Activated CD4-positive, alpha-beta T cell treated with anti-CD3 and anti-CD28 coated beads, Interleukin-2, amount 50 U/mL, for 4 hours (primary cell): ENCODE results near the gene TRAF3.
A peak's percentile ranks its signal among the peaks of the same experiment; 100 is the strongest.

ENCODE experiments used
- DNase-seq, 2 experiments: peaks; one replicate each; pipeline ENCODE4 v3.0.0-alpha.2; 2020

The TRAF3 gene, protein sequence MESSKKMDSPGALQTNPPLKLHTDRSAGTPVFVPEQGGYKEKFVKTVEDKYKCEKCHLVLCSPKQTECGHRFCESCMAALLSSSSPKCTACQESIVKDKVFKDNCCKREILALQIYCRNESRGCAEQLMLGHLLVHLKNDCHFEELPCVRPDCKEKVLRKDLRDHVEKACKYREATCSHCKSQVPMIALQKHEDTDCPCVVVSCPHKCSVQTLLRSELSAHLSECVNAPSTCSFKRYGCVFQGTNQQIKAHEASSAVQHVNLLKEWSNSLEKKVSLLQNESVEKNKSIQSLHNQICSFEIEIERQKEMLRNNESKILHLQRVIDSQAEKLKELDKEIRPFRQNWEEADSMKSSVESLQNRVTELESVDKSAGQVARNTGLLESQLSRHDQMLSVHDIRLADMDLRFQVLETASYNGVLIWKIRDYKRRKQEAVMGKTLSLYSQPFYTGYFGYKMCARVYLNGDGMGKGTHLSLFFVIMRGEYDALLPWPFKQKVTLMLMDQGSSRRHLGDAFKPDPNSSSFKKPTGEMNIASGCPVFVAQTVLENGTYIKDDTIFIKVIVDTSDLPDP

DNA sequence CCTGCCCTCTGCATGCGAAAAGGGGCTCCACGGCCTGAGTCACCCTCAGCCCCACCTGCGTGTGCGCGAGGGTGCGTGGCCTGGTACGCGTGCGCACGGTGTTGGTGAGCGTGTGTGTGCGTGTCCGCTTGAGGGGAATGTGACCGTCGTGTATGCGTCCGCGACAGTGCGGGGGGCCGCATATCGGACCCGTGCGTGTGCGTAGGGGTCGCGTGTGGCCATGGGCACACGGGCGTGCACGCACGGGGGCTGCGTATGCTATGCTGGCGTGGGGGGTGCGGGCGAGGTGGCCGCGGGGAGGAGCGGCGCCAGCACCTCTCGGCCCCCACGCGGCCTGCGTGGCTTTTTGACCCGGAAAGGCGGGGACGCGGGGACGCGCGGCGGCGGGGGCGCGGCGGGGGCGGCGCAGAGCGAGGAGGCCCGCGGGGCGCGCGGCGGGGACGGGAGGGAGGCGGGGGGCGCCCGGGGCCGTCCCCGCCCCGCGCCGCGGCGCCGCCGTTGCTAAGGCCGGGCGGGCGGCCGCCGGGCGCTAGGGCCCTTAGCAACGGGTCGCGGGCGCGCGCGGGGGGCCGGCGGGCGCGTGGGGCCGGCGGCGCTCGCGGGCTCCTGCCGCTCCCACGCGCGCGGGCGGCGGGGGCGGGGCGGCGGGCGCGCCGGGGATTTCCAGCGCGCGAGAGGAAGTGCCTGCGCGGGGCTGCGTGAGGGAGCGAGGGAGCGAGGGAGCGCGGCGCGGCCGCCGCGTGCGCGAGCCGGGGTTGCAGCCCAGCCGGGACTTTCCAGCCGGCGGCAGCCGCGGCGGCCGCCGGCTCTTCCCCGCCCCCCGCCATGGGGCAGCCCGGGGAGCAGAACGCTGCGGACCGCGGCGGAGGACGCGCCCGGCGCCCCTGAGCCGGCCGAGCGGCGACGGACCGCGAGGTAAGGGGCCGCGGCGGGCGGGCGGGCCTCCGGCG lies at the start of gene TRAF3:
TSS of gene TRAF3 (plus strand) at position 689 of the 950 bp plus-strand sequence. CDS start 92,753 bp downstream, outside the sequence.
- DNase-seq: peak; percentile 80 to 84

DNA sequence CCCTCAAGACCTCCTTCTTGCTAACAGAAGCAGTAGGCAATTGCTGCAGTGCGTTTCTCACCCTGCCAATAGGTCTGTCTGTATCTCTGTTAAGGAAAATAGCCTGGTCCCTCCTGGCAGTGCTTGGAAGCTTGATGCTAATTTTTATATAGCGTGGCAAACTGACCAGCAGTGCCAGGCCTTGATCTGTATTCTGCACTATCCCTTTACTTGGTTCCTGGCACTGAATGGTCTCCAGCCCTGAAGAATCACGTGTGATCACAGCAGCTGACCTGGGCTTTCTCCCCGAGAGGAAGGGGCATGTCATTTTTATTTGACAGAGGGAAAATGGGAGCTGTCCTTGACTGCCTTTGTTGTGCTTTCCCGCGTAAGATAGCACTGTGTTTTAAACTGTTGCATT lies 48.7 kb upstream of the TRAF3 start:
- DNase-seq: no peak

DNA sequence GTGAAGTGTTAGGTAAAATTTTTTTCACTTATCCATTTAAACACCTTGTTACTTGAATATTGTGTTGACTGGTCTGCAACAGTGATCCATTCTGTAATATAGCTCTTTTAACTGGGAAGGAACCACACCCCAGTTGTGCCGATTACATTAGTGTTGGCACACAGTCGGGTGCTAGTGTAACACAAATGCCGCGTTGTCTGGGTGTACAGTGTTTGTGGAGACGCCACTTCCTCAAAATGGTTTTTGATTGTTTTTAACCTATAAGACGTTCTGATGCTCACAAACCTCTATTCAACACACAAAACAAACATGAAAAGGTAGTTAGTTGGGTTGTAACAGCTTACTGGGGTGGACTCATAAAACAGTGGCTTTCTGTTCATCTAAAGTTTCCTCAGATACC lies 48.0 kb upstream of the TRAF3 start:
- no peak for DNase-seq

DNA sequence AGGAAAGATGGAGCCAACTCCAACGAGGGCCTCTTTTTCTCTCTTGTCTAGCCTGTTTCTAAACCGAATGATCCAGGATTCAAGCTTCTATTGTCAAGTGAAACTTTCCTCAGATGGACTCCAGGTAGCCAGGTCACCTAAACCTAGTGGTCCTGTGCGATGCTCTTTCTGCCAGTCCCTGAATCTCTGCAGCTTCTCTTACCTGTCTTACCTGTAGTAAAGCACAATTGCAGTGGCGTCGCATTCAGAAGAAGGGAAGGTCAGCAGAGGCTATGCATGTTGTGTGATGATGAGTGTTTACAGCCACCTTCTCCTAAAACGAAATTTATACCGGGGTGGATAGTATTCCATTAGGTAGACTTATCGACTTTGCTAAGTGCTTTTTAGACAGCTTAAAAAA lies 47.4 kb upstream of the TRAF3 start:
- DNase-seq: no peak

DNA sequence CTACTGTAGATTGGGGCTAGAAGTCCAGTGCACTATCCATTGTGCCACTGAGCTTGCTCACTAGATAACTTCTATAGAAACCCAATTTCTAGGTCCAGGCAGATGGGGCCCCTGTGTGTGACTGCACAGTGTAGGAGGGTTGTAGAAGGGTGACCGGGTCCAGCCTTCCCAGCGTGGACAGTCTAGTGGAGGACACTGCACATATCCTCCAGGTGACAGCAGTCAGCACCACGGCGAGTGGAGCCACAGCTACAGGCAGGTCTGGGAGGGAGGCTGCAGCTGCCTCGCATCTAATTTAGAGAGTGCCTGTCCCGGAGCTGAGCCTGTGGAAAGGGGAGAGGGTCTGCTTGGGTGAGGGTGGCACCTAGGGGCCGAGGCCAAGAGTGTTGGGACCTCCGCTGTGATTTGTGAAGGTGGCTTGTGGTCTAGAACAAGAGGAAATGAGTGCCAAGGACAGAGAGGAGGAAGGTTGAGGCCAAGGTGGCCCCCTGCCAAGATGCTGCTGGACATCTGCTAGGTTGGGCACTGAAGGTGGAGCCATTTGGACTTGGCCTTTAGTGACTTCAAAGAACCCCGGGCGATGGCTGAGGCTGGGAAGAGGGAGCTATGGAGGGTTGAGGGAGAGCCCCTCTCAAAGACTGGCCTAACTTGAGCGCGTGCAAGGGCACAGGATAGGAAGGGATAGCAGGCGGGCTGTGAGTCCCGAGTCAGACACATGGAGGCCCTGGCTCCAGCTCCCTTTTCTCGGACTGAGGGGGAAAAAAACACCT lies 46.0 kb upstream of the TRAF3 start:
- no peak for DNase-seq

DNA sequence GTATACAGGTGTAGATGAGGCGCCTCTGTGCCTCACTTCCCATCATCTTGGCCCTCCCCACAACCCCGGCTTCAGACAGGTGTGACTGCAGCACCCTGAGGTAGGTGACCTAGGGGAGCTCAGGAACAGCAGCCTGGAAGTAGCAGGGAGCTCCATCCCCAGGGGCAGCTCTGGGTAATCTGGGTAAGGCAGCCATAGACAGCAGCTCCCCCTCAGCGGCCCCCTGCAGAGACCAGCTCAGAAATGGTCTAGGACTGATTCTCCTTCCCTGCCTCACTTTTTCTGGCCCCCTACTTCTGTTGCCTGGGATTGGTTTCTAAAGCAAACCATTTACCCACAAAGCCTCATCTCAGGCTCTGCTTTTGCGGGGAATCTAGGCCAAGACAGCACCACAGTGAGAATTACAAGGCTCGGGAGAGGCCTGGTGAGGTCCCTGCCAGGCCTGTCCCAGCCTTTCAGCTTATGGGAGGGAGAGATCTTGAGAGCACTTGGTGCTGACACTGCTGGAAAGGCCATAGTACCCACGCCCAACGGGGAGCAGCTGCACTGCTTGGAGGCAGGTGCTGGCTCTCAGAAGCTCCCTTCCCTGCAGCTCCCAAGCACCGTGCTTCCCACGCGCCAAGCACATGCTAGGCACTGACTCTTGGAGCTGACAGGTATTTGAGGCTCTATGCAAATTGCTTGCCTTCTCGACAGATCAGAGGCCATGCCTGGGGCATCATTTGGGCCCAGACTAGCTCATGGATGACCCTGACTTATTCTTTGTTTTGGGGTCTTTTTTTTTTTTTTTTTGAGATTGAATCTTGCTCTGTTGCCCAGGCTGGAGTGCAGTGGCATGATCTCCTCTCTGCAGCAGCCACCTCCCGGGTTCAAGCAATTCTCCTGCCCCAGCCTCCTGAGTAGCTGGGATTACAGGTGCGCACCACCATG lies 45.1 kb upstream of the TRAF3 start:
- DNase-seq: no peak

DNA sequence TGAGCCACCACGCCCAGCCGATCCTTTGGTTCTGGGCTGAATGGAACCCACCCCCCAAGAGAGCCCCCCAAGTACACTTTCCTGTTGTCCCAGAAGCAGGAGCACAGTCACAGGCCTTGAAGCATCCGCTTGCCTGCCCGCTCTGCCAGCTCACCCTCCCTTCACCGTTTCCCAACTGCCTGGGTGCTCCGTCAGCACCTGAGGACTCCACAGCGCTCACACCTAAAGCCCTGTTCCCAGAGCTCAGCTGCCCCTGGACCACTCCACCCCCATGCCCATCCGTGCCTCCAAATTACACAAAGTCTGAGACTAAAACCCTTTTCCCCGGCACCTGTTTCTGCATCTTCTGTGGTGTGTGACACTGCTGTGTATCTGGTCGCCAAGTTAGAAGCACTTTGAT lies 44.3 kb upstream of the TRAF3 start:
- DNase-seq: no peak

DNA sequence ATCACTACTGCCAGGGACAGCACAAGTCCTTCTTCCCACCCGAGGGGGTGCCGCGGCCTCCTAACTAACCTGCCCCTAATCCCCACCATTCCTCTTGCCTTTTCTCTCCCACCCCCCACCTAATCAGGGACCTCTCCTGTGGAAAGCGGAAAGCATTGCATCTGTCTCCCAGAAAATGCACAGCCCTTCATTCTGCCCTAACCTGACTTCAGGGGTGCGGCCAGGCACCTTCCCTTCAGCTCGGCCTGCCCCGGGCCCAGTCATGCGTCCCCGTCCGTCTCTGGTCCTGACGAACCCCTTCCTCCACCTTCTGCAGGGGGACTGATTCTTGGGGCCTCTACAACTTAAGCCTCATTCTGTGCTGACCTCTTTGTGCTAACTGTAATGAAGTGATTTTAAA lies 43.9 kb upstream of the TRAF3 start:
- no peak for DNase-seq

DNA sequence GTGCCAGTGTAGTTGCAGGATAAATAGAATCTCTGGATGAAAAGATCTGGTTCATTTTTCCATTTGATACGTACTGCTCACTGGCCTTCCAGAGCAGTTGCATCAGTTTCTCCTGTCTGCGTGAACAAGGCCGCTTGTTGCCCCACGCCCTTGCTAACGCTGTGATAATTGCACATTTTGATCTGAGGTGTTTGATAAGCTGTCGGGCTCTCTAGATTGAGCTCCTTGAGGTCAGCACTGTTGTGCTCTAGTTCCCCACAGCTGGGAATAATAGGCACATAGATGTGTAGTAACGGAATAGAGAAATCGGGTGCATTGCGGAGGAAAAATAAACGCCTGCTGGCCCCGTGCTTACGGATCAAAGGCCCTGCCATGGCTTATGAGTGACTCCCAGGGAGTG lies 42.8 kb upstream of the TRAF3 start:
- DNase-seq: no peak

DNA sequence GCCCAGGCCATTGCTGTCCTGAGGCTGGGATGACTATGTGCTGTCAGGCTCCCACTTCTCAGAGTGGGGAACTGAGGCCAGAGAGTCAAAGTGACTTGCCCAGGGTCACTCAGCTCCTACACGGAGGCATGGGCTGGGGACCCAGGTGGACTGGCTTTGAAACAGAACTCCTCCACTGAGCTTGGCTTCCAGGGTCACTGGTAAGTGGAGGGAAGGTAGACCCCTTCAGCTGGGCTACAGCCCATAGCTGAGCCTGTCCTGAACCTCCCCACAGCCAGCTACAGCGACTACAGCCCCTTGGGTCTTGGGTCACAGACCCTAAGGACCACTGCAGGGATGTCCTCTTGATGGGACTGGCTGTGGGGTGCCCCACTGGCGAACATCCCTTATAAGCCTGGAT lies 40.3 kb upstream of the TRAF3 start:
- DNase-seq: no peak

DNA sequence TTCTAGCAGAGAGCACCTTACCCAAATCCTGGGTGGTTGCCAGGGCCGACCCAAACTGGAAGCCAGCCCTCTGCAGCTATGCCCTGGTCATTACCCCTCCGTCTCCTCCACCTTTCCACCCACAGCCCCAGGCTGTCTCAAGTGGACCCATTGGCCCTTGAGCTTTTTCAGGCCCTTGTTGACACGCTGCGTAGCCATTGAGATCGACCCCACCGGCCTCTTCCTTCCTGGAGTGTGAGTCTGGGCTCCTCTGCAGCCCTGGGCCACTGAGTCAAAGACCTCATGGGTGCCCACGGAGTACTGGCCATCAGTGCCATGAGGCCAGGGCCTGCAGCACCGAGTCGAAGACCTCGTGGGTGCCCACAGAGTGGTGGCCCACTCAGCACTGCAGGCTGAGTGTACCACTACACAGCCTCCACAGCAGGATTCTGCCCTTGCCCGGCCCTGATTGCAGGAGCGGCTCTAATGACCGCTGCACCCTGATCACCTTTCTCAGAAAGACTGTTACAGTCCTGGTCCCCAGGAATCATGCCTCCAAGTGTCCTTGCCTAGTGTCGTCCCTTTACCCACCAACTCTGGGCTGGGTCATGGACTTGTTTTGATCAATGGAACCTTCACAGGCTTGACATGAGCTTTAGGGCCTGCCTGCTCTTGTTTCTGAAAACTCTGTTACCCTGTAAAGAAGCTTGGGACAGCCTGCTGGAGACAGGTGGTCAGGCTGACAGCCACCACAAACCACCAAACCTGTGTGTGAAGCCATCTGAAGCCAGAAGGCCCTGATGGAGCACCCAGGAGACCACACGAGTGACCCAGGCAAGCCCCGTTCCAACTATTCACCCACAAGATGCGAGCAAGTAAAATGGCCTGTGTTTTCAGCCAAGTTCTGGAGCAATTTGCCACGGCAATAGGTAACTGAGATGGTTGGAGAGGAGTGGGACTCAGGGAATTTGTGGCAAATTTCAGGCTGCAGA lies 39.6 kb upstream of the TRAF3 start:
- DNase-seq: no peak

DNA sequence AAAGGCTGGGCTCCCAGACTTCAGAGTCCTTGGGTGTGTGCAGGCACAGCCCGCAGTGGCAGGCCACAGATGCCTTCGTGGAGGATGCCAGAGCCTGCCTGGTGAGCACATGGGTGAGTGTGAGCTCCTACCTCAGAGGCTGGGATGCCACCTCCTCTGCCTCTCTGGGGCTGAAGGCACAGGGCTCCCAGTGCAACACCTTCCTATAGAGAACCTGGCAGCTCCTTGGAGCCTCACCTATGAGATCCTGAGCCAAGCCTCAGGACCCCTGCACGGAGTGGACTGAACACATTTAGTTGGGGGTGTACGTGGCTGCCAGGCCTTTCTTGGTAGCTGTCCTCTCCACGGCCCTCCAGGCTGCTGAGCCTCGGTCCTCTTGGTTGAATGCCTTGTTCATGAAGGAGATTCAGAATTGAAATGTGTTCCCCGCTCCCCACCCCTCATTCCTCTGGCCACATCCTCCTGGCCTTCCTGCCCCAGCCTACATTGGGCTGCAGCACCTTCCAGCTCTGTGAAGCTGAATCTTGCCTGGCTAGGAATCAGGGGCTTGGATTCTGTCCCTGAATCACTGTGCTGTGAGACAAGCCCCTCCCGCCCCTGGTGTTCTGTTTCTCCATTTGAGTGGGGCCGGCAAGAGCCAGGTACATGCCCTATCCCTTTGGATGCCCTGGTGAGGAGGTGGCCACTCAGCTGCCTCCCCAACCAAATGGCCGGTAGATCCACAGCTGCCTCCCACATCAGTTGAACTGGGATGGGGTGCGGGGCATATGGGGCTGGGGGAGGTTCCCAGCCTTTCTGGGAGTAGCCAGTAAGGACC lies 38.7 kb upstream of the TRAF3 start:
- no peak for DNase-seq

DNA sequence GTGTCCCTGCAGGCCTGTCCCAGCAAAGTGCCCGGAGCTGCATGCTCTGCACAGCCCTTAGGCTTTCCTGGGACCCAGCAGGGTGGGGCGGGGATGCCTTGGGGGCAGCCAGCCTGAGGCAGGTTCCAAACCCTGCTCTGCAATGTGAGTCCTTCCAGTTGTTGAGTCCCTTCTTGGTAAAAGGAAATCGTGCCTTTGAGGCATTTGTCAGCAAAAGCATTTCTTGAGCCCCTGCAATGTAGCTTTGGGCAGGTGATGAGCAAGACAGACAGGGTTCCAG lies 38.1 kb upstream of the TRAF3 start:
- DNase-seq: no peak

DNA sequence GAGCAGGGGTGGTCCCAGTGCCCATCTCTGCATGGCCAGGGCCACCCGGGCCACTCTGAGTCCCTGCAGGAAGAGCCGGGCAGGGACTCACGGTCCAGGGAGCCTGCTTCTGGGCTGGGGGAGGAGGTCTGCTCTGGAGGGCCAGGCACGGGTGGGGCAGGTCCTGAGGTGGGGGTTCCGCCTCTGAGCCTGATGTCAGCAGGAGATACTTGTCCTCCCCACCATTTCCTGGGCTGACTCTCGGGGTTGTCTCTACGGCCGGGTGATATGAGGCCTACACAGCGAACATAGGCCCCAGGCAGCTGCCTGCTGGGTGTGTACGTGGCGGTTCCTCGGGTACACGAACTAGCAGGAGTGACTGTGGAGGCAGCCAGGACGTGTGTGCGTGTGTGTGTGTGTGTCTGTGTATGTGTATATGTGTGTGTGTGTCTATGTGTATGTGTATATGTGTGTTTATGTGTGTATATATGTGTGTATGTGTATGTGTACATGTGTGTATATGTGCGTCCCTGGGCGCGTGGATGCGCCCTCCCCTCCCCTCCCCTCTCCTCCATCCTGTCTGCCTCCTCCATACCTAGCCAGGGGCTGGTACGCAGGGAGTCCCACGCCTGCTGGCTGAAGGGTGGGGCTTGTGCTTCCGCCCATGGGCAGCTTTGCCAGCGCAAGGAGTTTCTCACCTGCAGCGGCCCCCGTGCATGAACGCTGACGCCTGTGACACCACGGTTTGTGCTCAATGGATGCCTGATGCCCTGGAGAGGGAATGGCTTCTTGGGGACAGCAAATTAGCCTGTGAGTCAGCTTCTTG lies 30.4 kb upstream of the TRAF3 start:
- DNase-seq: no peak

DNA sequence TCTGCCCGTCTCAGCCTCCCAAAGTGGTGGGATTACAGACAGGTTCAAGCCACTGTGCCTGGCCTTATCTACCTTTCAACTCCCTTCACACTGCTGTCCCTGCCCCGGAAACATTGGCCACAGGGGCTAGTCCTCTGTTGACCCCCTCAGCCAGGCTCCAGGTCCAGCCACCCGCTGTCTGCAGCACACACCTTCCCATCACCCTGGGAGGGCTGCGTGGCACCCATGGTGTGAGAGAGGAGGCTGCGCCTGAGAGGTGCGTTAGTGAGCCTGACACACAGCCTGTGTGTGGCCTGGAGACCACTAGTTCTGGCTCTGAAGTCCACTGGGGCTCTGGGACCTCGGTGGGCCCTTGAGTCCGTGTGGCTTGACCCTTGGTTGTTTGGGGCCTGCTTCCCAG lies 28.4 kb upstream of the TRAF3 start:
- DNase-seq: no peak

DNA sequence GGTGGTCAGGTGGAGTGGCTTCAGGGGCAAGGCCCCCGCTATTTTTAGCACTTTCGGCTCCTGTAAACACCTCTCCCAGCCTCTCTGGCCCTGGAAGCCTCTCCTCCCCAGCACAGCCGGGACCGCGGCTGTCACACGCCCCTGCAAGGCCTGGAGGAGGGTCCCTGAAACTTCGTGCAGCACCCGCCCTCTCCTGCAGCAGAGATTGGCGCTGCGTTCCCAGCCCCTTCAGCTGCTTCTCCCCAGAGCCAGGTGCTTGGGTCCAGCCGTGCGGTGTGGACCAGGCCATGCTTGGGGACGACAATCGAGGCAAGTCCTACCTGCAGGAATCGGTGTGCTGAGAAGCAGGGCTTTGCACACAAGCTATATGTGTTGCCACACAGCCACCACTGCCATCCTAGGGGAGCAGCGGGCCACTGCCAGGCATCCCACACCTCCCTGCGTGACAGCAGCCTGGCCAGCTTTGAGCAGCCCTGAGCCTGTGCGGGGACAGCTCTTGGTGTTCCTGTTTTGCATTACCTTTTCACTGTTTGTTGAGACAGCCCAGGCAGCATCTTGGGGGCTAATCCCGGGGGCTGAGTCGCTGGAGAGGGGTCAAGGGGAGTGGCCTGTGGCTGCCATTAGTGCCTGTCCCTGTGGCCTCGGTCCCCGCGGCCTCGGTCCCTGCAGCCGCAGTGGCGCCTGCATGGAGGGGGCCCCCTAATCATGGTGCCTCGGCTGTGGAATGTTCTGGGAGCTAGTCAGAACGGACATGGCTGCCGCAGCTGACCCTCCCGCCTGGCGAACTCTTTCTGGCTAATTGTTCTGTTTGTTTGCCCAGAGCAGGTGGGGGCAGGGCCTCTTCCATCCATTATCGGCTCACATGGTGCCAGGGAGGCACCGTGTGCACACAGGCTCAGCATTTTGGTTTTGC lies 27.6 kb upstream of the TRAF3 start:
- no peak for DNase-seq

DNA sequence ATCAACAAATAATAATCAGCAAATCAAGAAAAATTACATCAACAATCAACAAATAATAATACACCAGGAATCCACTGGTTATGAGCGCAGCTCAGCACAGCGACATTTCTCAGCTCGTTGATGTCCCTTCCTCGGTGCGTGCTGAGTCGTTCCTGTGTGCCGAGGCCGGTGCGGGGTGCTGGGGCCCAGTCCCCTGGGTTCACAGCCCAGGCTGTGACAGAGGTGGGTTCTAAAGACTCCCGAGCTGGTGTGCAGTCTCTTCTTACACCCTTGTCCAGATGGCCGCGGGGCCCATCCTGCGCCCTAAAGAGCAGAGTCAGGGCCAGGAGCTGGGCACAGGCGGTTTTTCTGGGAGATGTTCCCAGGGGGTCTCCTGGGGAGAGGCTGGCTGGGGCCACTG lies 26.9 kb upstream of the TRAF3 start:
- no peak for DNase-seq

DNA sequence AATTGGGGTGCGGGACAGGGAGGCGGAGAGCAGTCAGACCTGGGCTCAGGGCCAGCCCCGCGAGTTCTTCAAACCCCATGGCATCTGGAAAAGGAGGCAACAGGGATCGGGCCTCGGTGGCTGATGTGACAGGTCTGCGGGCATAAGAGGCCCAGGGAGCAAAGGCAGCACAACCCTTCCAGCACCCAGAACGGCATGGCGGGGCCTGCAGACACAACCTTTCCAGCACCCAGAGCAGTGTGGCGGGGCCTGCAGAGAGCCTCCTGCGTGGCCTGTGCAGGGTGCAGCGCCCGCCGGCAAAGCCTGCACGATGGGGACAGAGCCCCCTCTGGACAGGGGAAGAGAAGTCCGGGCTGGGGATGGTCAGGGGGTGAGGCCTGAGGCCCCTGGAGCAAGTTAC lies 26.2 kb upstream of the TRAF3 start:
- no peak for DNase-seq
